ENCODE measurements around the gene ASPG.

ASPG gene

GRCh38 chr14:104040539-104040938 lies 45.0 kb upstream of the ASPG start:
- no peak for TF ChIP-seq CTCF (IDR thresholded peaks at IDR 0.05; ENCODE audit: low read depth, low read length)
- H3K36me3 ChIP-seq = no peaks in the 10 kb centered on the region
- no peak overlapping the region for H3K4me3 ChIP-seq (ENCODE audit: low read depth, low read length)
- no peak for DNase-seq
- H3K27ac ChIP-seq = no peak overlapping the region
- H3K27me3 ChIP-seq (ENCODE audit: insufficient read depth, low read depth, severe bottlenecking) = no peaks in the 10 kb centered on the region
- peaks cover 2% of the 10 kb centered on the region for H3K9me3 ChIP-seq (ENCODE audit: severe bottlenecking)

GRCh38 chr14:104041430-104042104 lies 43.9 kb upstream of the ASPG start:
- no peaks in the 10 kb centered on the region for H3K27me3 ChIP-seq (ENCODE audit: insufficient read depth, low read depth, severe bottlenecking)
- no peak for DNase-seq
- no peaks in the 10 kb centered on the region for H3K36me3 ChIP-seq
- peaks cover 2% of the 10 kb centered on the region for H3K9me3 ChIP-seq (ENCODE audit: severe bottlenecking)
- no peak overlapping the region for H3K4me3 ChIP-seq (ENCODE audit: low read depth, low read length)
- no peak overlapping the region for H3K27ac ChIP-seq
- no peak for TF ChIP-seq CTCF (IDR thresholded peaks at IDR 0.05; ENCODE audit: low read depth, low read length)

GRCh38 chr14:104044016-104044415 lies 41.5 kb upstream of the ASPG start:
- Histone ChIP-seq H3K4me3 (ENCODE audit: low read depth, low read length) (no peak overlapping the region), H3K36me3 (no peaks in the 10 kb centered on the region), H3K27ac (no peak overlapping the region), H3K27me3 (ENCODE audit: insufficient read depth, low read depth, severe bottlenecking) (no peaks in the 10 kb centered on the region), H3K9me3 (ENCODE audit: severe bottlenecking) (peaks cover 2% of the 10 kb centered on the region)
- no peak for TF ChIP-seq CTCF (IDR thresholded peaks at IDR 0.05; ENCODE audit: low read depth, low read length)
- no peak for DNase-seq

- no peak for TF ChIP-seq CTCF (IDR thresholded peaks at IDR 0.05; ENCODE audit: low read depth, low read length)
- no peaks in the 10 kb centered on the region for H3K27me3 ChIP-seq (ENCODE audit: insufficient read depth, low read depth, severe bottlenecking)
- peaks cover 4% of the 10 kb centered on the region for H3K9me3 ChIP-seq (ENCODE audit: severe bottlenecking)
- H3K27ac ChIP-seq = no peak overlapping the region
- H3K4me3 ChIP-seq (ENCODE audit: low read depth, low read length) = no peak overlapping the region
- DNase-seq = no peak
- H3K36me3 ChIP-seq = no peaks in the 10 kb centered on the region
These were observed 37.7 kb upstream of the ASPG start for GRCh38 chr14:104047761-104048160.

DNA sequence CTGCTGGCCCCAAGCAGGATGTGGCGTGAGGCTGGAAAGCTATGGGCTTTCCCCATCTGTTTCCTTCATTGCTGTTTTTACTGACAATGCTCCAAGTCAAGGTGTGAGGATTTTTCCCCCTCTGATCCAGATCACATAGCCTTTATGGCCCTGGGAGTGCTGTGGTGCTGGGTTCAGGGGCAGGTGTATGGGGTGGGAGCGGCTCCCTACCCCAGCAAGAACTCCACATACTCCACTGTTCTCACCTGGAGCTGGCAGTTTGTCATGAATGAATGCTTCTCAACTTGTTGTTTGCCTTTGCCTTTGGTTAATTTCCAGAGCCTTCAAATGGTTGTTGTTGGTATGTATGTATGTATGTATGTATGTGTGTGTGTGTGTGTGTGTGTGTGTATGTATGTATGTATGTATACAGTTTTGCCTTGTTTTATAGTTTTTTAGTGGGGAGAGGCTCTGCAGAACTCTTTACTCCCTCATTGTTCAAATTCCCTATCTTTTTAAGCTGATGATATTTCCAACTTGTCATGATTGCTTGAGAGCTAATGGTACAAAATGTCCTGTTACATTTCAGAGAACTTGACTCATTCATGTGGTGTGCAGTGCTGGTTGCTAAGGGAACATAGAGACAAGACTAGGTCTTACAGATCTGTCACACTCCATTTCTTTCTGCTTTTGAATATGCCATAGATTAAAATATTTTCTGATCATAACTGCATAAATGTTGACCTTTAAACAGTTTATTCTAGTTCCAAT lies 36.6 kb upstream of the ASPG start:
- Histone ChIP-seq H3K9me3 (ENCODE audit: severe bottlenecking) (peaks cover 2% of the 10 kb centered on the region), H3K36me3 (no peaks in the 10 kb centered on the region), H3K27me3 (ENCODE audit: insufficient read depth, low read depth, severe bottlenecking) (no peaks in the 10 kb centered on the region), H3K27ac (no peak overlapping the region; the same call in 1 of the 2 replicates), H3K4me3 (ENCODE audit: low read depth, low read length) (no peak overlapping the region)
- DNase-seq = no peak
- TF ChIP-seq CTCF (IDR thresholded peaks at IDR 0.05; ENCODE audit: low read depth, low read length) = no peak

Data from WERI-Rb-1 (cell line).